OCI-LY7 (cell line): Measurements from ENCODE around the gene ZNF689. TPM values are rescaled to one million over a fixed set of nuclear protein-coding genes. Genes with fewer than 3 reads are reported as not detected.

Source experiments
- BruUV-seq: library from RNA; stranded (reverse); fragments of 400-500 nt; replicated peaks from 2 replicates; lab custom pipeline; 2021; lab: Mats Ljungman, UMichigan
- CTCF ChIA-PET: fragments of 300-600 bp; sonication (Branson Sonifier 250); formaldehyde crosslinking; loops from one replicate; lab custom pipeline; 2022; ENCODE audit warnings: antibody characterized with exemption; ENCODE audit not compliant: unreplicated experiment; lab: Charles Lee
- POLR2A ChIA-PET: fragments of 300-600 bp; sonication (Branson Sonifier 250); formaldehyde crosslinking; loops from one replicate; lab custom pipeline; 2022; ENCODE audit warnings: antibody characterized with exemption; lab: Charles Lee
- DNase-seq: peaks from one replicate; pipeline ENCODE4 v3.0.0-alpha.2; 2015; ENCODE audit warnings: low spot score
- H2AFZ ChIP-seq: fragments of 200-600 bp; sonication (generic), shearing (Covaris generic); 2 replicates; pipeline ENCODE4 v1.6.1; 2014; ENCODE audit warnings: mild to moderate bottlenecking, antibody characterized with exemption, low read length, moderate library complexity
- H3K27ac ChIP-seq: fragments of 200-600 bp; sonication (generic); 2 replicates; pipeline ENCODE4 v1.5.1; 2014; ENCODE audit warnings: mixed run types, low read depth, mild to moderate bottlenecking, moderate library complexity, low read length, inconsistent platforms; ENCODE audit not compliant: poor library complexity, severe bottlenecking
- H3K36me3 ChIP-seq: fragments of 200-600 bp; sonication (generic); 2 replicates; pipeline ENCODE4 v1.6.1; 2014; ENCODE audit warnings: mild to moderate bottlenecking, antibody characterized with exemption, low read length, moderate library complexity, mixed read lengths; ENCODE audit not compliant: insufficient read depth
- H3K4me1 ChIP-seq: fragments of 200-600 bp; sonication (generic); 2 replicates; pipeline ENCODE4 v1.5.1; 2014; ENCODE audit warnings: mild to moderate bottlenecking, low read length; ENCODE audit not compliant: insufficient read depth, poor library complexity, severe bottlenecking
- H3K4me2 ChIP-seq: fragments of 200-600 bp; sonication (generic); 2 replicates; pipeline ENCODE4 v1.6.1; 2014; ENCODE audit warnings: mild to moderate bottlenecking, low read length
- H3K4me3 ChIP-seq: fragments of 200-600 bp; sonication (generic); 2 replicates; pipeline ENCODE4 v1.5.1; 2014; ENCODE audit warnings: mild to moderate bottlenecking, low read depth, low read length; ENCODE audit not compliant: poor library complexity, severe bottlenecking
- H3K79me2 ChIP-seq: fragments of 200-600 bp; sonication (generic); 2 replicates; pipeline ENCODE4 v1.6.1; 2016; ENCODE audit warnings: low read depth, mild to moderate bottlenecking, low read length, moderate library complexity, mixed read lengths; ENCODE audit not compliant: insufficient read depth
- H3K9me2 ChIP-seq: fragments of 200-600 bp; sonication (generic); 2 replicates; pipeline ENCODE4 v1.6.1; 2016; ENCODE audit warnings: mild to moderate bottlenecking, low read length, mixed read lengths; ENCODE audit not compliant: insufficient read depth
- H3K9me3 ChIP-seq: fragments of 200-600 bp; sonication (generic); 2 replicates; pipeline ENCODE4 v1.6.1; 2014; ENCODE audit warnings: mild to moderate bottlenecking, mixed run types, low read length, mixed read lengths
- H4K20me1 ChIP-seq: fragments of 200-600 bp; sonication (generic); 2 replicates; pipeline ENCODE4 v1.6.1; 2014; ENCODE audit warnings: mild to moderate bottlenecking, antibody characterized with exemption, low read length, moderate library complexity, mixed read lengths; ENCODE audit not compliant: insufficient read depth
- CTCF ChIP-seq: fragments of 200-600 bp; sonication (generic); conservative IDR thresholded peaks from 2 replicates; pipeline ENCODE4 v1.5.1; 2014; ENCODE audit warnings: mild to moderate bottlenecking, antibody characterized with exemption, low read length, moderate library complexity, mixed read lengths
- EZH2phosphoT487 ChIP-seq: fragments of 200-600 bp; sonication (generic); IDR thresholded peaks from 2 replicates; pipeline ENCODE4 v1.6.1; 2018; ENCODE audit warnings: low read depth, borderline replicate concordance, mild to moderate bottlenecking, mixed run types, antibody characterized with exemption, low read length, moderate library complexity, mixed read lengths
- intact Hi-C: fragments of 100-400 bp; cut with micrococcal nuclease; formaldehyde crosslinking; loops from one replicate; pipeline ENCODE4 v1.10.0; 2022; ENCODE audit not compliant: unreplicated experiment
- total RNA-seq, 2 experiments: library from RNA; depleted of rRNA in 1 of 2; stranded (reverse); fragments of >200 nt in 1 of 2; shearing (Covaris generic) in 1 of 2; gene quantifications; 2 replicates each; pipeline ENCODE4 v1.2.3, GENCODE V29; 2014 to 2022

Gene ZNF689
- total RNA-seq, 2 experiments from 2014 or later: 15.0 to 16.7 TPM

DNA sequence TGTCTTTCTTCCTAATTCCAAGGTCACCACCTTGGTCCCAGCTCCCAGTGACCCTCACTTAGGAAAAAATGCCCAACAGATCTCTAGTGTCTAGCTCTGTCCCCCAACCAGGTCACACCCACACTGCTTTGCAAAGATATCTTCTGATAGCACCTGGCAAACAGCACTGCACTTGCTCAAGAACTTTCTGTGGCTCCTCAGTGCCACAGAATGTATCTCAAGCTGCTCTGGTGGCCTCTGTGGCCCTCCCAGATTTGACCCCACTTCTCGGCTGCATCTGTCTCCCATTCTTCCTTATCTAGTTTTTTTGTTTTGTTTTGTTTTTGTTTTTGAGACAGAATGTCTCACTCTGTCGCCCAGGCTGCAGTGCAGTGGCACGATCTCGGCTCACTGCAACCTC lies 43.7 kb downstream of the ZNF689 start:
- H3K9me3 ChIP-seq: no peaks in the 10 kb centered on the region
- no TSS peak for BruUV-seq
- H3K4me1 ChIP-seq: peaks cover 21% of the 10 kb centered on the region
- no peak overlapping the region for H3K27ac ChIP-seq
- intact Hi-C loops: no loop called here
- no peaks in the 10 kb centered on the region for H3K9me2 ChIP-seq
- H3K79me2 ChIP-seq: no peaks in the 10 kb centered on the region; the same call in 1 of the 2 replicates
- POLR2A ChIA-PET: interaction anchor here (1.3 kb wide), 1 partner anchor 9 kb away, joined by 3 read pairs; no protein-coding TSS in a partner anchor
- H3K4me3 ChIP-seq: no peak overlapping the region
- TF ChIP-seq CTCF (no peak), EZH2phosphoT487 (no peak)
- H2AFZ ChIP-seq: no peak overlapping the region
- CTCF ChIA-PET: interaction anchor here (1.5 kb wide), 1 partner anchor 62 kb away, joined by 4 read pairs; no protein-coding TSS in a partner anchor
- H3K4me2 ChIP-seq: no peak overlapping the region
- no peak for DNase-seq
- H4K20me1 ChIP-seq: no peaks in the 10 kb centered on the region
- no peaks in the 10 kb centered on the region for H3K36me3 ChIP-seq

DNA sequence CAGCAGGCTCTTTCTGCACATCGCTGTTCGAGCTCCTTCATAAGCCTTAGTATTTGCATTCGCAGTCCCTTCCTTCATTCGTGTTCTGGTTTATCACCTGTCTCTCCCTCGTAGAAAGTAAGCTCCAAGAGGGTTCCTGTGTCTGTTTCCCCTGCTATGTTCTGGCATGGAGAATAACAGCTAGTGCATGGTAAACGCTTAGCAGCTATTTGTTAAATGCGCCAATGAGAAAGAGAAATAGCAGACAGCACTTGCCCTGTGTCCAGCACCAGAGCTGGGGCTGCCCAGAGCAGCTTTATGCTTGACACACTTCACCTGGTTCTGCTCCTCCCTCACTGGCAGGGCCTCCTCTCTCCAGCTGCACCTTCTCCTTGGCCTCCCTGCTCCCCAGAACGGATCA lies 44.2 kb downstream of the ZNF689 start:
- no peaks in the 10 kb centered on the region; the same call in 1 of the 2 replicates for H3K79me2 ChIP-seq
- H3K27ac ChIP-seq: no peak overlapping the region
- no peaks in the 10 kb centered on the region for H4K20me1 ChIP-seq
- no peaks in the 10 kb centered on the region for H3K9me3 ChIP-seq
- no peak overlapping the region for H3K4me3 ChIP-seq
- DNase-seq: no peak
- no TSS peak for BruUV-seq
- no peak overlapping the region for H3K4me2 ChIP-seq
- peaks cover 21% of the 10 kb centered on the region for H3K4me1 ChIP-seq
- no peaks in the 10 kb centered on the region for H3K36me3 ChIP-seq
- intact Hi-C loops: no loop called here
- POLR2A ChIA-PET: interaction anchor here (1.3 kb wide), 1 partner anchor 9 kb away, joined by 3 read pairs; no protein-coding TSS in a partner anchor
- TF ChIP-seq CTCF (no peak), EZH2phosphoT487 (no peak)
- CTCF ChIA-PET: interaction anchor here (1.5 kb wide), 1 partner anchor 63 kb away, joined by 4 read pairs; no protein-coding TSS in a partner anchor
- H3K9me2 ChIP-seq: no peaks in the 10 kb centered on the region
- no peak overlapping the region for H2AFZ ChIP-seq

DNA sequence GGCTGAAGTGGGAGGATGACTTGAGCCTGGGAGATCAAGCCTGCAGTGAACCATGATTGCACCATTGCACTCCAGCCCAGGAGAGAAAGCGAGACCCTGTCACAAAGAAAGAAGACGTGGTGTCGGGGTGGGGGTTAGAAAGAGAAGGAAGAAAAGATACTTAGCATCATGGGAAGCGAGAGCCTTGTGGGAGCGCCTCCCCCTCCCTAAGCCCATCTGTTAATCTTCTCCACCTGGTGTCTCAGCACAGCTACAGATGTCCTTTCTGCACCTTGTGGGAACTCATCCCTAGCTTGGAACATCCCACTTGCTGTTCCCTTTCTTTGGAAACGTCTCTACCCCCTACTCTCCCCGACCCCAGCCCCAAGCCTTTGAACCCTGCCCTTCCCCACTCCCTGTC lies 44.7 kb downstream of the ZNF689 start:
- CTCF ChIA-PET: interaction anchor here (1.5 kb wide), 1 partner anchor 63 kb away, joined by 4 read pairs; no protein-coding TSS in a partner anchor
- H3K36me3 ChIP-seq: no peaks in the 10 kb centered on the region
- POLR2A ChIA-PET: interaction anchor here (1.3 kb wide), 1 partner anchor 8 kb away, joined by 3 read pairs; no protein-coding TSS in a partner anchor
- no peaks in the 10 kb centered on the region for H3K9me3 ChIP-seq
- no peak overlapping the region for H3K4me3 ChIP-seq
- no peaks in the 10 kb centered on the region; the same call in 1 of the 2 replicates for H3K79me2 ChIP-seq
- no peak for DNase-seq
- H3K4me2 ChIP-seq: no peak overlapping the region
- peaks cover 21% of the 10 kb centered on the region for H3K4me1 ChIP-seq
- TF ChIP-seq CTCF (no peak), EZH2phosphoT487 (no peak)
- intact Hi-C loops: no loop called here
- no peaks in the 10 kb centered on the region for H3K9me2 ChIP-seq
- H4K20me1 ChIP-seq: no peaks in the 10 kb centered on the region
- H2AFZ ChIP-seq: no peak overlapping the region
- no peak overlapping the region for H3K27ac ChIP-seq
- no TSS peak for BruUV-seq
